ENCODE results near the gene TUBB3. TPM values are rescaled to one million over a fixed set of nuclear protein-coding genes. Genes with fewer than 3 reads are reported as not detected.

The TUBB3 gene
- total RNA-seq, 1 experiment from 2014 or later, result 79.6 TPM

- no peaks in the 10 kb centered on the region for H3K36me3 ChIP-seq (ENCODE audit: low read depth)
- no peak overlapping the region for H3K4me3 ChIP-seq
- BruUV-seq (replicated peaks), result no TSS peak
- no peak for DNase-seq
- no peak overlapping the region for H3K27ac ChIP-seq
- ChIA-PET CTCF (interaction anchor here (0.6 kb wide), 1 partner anchor 11 kb away, joined by 5 read pairs; no protein-coding TSS in a partner anchor), POLR2A (ENCODE audit: unreplicated experiment) (no interaction called here)
- 0 out of 2 replicates have a peak, but pooled peaks cover 3% of the 10 kb centered on the region for H3K27me3 ChIP-seq (ENCODE audit: insufficient read depth, low read depth)
- no peaks in the 10 kb centered on the region for H3F3A ChIP-seq (ENCODE audit: insufficient read depth, low read depth)
- intact Hi-C loops (cut with micrococcal nuclease; ENCODE audit: unreplicated experiment), result no loop called here
- no peaks in the 10 kb centered on the region for H3K9me2 ChIP-seq (ENCODE audit: insufficient read depth)
- H2AFZ ChIP-seq, result no peak overlapping the region
- H4K20me1 ChIP-seq (ENCODE audit: insufficient read depth), result no peaks in the 10 kb centered on the region; the same call in 1 of the 2 replicates
- H3K79me2 ChIP-seq (ENCODE audit: low read depth), result no peaks in the 10 kb centered on the region
- no peak for TF ChIP-seq CTCF (conservative IDR thresholded peaks at IDR 0.05)
- no peak for TF ChIP-seq EZH2 (IDR thresholded peaks at IDR 0.05; ENCODE audit: low read depth)
- no peaks in the 10 kb centered on the region for H3K9me3 ChIP-seq (ENCODE audit: insufficient read depth, low read depth)
- H3K4me2 ChIP-seq, result no peak overlapping the region
- no peaks in the 10 kb centered on the region for H3K4me1 ChIP-seq (replicated peaks; ENCODE audit: insufficient read depth)
Measured at GRCh38 chr16:89952049-89952448, 28.9 kb downstream of the TUBB3 start.

GRCh38 chr16:89952551-89952950 is 29.4 kb downstream of the TUBB3 start:
- H3K4me1 ChIP-seq (replicated peaks; ENCODE audit: insufficient read depth), result no peaks in the 10 kb centered on the region
- H3K9me2 ChIP-seq (ENCODE audit: insufficient read depth), result no peaks in the 10 kb centered on the region
- TF ChIP-seq EZH2 (IDR thresholded peaks at IDR 0.05; ENCODE audit: low read depth), result no peak
- TF ChIP-seq CTCF (conservative IDR thresholded peaks at IDR 0.05), result no peak
- H2AFZ ChIP-seq, result no peak overlapping the region
- intact Hi-C loops (cut with micrococcal nuclease; ENCODE audit: unreplicated experiment), result no loop called here
- H3K4me2 ChIP-seq, result no peak overlapping the region
- CTCF ChIA-PET, result interaction anchor here (0.6 kb wide), 1 partner anchor 12 kb away, joined by 5 read pairs; no protein-coding TSS in a partner anchor
- no peaks in the 10 kb centered on the region for H3K9me3 ChIP-seq (ENCODE audit: insufficient read depth, low read depth)
- POLR2A ChIA-PET (ENCODE audit: unreplicated experiment), result no interaction called here
- no TSS peak for BruUV-seq (replicated peaks)
- H3K79me2 ChIP-seq (ENCODE audit: low read depth), result no peaks in the 10 kb centered on the region
- DNase-seq, result no peak
- H3K27ac ChIP-seq, result no peak overlapping the region
- no peak overlapping the region for H3K4me3 ChIP-seq
- H3F3A ChIP-seq (ENCODE audit: insufficient read depth, low read depth), result no peaks in the 10 kb centered on the region
- 0 out of 2 replicates have a peak, but pooled peaks cover 3% of the 10 kb centered on the region for H3K27me3 ChIP-seq (ENCODE audit: insufficient read depth, low read depth)
- H4K20me1 ChIP-seq (ENCODE audit: insufficient read depth), result no peaks in the 10 kb centered on the region; the same call in 1 of the 2 replicates
- H3K36me3 ChIP-seq (ENCODE audit: low read depth), result no peaks in the 10 kb centered on the region

- Histone ChIP-seq H3K4me1 (replicated peaks; ENCODE audit: insufficient read depth) (no peaks in the 10 kb centered on the region), H3K27me3 (ENCODE audit: insufficient read depth, low read depth) (no peaks in the 10 kb centered on the region), H3K36me3 (ENCODE audit: low read depth) (no peaks in the 10 kb centered on the region), H3K27ac (no peak overlapping the region), H2AFZ (no peak overlapping the region), H3K4me2 (no peak overlapping the region), H4K20me1 (ENCODE audit: insufficient read depth) (no peaks in the 10 kb centered on the region; the same call in 1 of the 2 replicates), H3K9me3 (ENCODE audit: insufficient read depth, low read depth) (no peaks in the 10 kb centered on the region), H3K79me2 (ENCODE audit: low read depth) (no peaks in the 10 kb centered on the region), H3K4me3 (no peak overlapping the region), H3K9me2 (ENCODE audit: insufficient read depth) (no peaks in the 10 kb centered on the region), H3F3A (ENCODE audit: insufficient read depth, low read depth) (no peaks in the 10 kb centered on the region)
- BruUV-seq (replicated peaks), result no TSS peak
- DNase-seq, result no peak
- intact Hi-C loops (cut with micrococcal nuclease; ENCODE audit: unreplicated experiment), result no loop called here
- CTCF ChIA-PET, result no interaction called here
- TF ChIP-seq EZH2 (IDR thresholded peaks at IDR 0.05; ENCODE audit: low read depth) (no peak), CTCF (conservative IDR thresholded peaks at IDR 0.05) (no peak)
- POLR2A ChIA-PET (ENCODE audit: unreplicated experiment), result no interaction called here
Measured at GRCh38 chr16:89953671-89954406, 30.7 kb downstream of the TUBB3 start.

Data from PC-9 (cell line).